22Rv1 (cell line): ENCODE data around the gene CHRNB2.

Experiments
- H3K27ac ChIP-seq: fragments of 450-650 bp; 2 replicates; pipeline ENCODE4 v1.5.1; 2017
- CTCF ChIP-seq: fragments of 450-650 bp; IDR thresholded peaks from 2 replicates; pipeline ENCODE4 v1.5.1; 2017; ENCODE audit warnings: mild to moderate bottlenecking
- ZFX ChIP-seq: fragments of 450-650 bp; IDR thresholded peaks from 2 replicates; pipeline ENCODE4 v1.6.1; 2017; ENCODE audit warnings: antibody characterized with exemption, borderline replicate concordance

The CHRNB2 gene

GRCh38 chr1:154533952-154534844 lies 33.4 kb upstream of the CHRNB2 start:
- TF ChIP-seq CTCF (peak; percentile 84), ZFX (no peak)
- no peak overlapping the region for H3K27ac ChIP-seq

- TF ChIP-seq ZFX, result no peak
- TF ChIP-seq CTCF, result no peak
- H3K27ac ChIP-seq, result no peak overlapping the region
These were observed 31.0 kb upstream of the CHRNB2 start for GRCh38 chr1:154536570-154536969.

- no peak overlapping the region for H3K27ac ChIP-seq
- no peak; the same call in 1 of the 2 replicates for TF ChIP-seq CTCF
- TF ChIP-seq ZFX, result no peak
These were observed 27.8 kb upstream of the CHRNB2 start for GRCh38 chr1:154539486-154540483.

GRCh38 chr1:154541231-154541630 lies 26.3 kb upstream of the CHRNB2 start:
- TF ChIP-seq CTCF (no peak), ZFX (no peak)
- no peak overlapping the region for H3K27ac ChIP-seq

- H3K27ac ChIP-seq, result peak overlapping the region; percentile 3; the same call in 1 of the 2 replicates
- TF ChIP-seq CTCF (peak; percentile 85), ZFX (no peak)
These were observed 21.1 kb upstream of the CHRNB2 start for GRCh38 chr1:154546264-154547063.

- H3K27ac ChIP-seq, result peak overlapping the region; percentile 3
- TF ChIP-seq CTCF, result no peak
- no peak for TF ChIP-seq ZFX
These were observed 20.4 kb upstream of the CHRNB2 start for GRCh38 chr1:154547105-154547732.
